ENCODE data around the gene MRFAP1L1. TPM values are rescaled to one million over a fixed set of nuclear protein-coding genes. Genes with fewer than 3 reads are reported as not detected.

Gene MRFAP1L1
- total and polyA plus RNA-seq, 9 of the 15 experiments (the other 6 are each of a cell fraction or from before 2014, with no cell fraction given), result 37.6 to 111 (median 83.8) TPM

GRCh38 chr4:6730603-6731317, 21.1 kb upstream of the MRFAP1L1 start (continued):
- TF ChIP-seq, protein P1, sequence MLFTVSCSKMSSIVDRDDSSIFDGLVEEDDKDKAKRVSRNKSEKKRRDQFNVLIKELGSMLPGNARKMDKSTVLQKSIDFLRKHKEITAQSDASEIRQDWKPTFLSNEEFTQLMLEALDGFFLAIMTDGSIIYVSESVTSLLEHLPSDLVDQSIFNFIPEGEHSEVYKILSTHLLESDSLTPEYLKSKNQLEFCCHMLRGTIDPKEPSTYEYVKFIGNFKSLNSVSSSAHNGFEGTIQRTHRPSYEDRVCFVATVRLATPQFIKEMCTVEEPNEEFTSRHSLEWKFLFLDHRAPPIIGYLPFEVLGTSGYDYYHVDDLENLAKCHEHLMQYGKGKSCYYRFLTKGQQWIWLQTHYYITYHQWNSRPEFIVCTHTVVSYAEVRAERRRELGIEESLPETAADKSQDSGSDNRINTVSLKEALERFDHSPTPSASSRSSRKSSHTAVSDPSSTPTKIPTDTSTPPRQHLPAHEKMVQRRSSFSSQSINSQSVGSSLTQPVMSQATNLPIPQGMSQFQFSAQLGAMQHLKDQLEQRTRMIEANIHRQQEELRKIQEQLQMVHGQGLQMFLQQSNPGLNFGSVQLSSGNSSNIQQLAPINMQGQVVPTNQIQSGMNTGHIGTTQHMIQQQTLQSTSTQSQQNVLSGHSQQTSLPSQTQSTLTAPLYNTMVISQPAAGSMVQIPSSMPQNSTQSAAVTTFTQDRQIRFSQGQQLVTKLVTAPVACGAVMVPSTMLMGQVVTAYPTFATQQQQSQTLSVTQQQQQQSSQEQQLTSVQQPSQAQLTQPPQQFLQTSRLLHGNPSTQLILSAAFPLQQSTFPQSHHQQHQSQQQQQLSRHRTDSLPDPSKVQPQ (CRISPR knock-in tag; IDR thresholded peaks at IDR 0.05; ENCODE audit: borderline replicate concordance), result no peak
- TF ChIP-seq XRCC5 (IDR thresholded peaks at IDR 0.05; ENCODE audit: low read depth, low read length), result 0 out of 2 replicates have a peak, but pooled peaks have one; percentile 19
- TF ChIP-seq COPS2 (conservative IDR thresholded peaks at IDR 0.05), result no peak
- 0 out of 2 replicates have a peak, but pooled peaks have one; percentile 42 for TF ChIP-seq NFE2 (IDR thresholded peaks at IDR 0.05; ENCODE audit: low read depth)
- no peak for TF ChIP-seq RFX1 (IDR thresholded peaks at IDR 0.05)
- peak; percentile 14 for TF ChIP-seq BRD9 (IDR thresholded peaks at IDR 0.05; ENCODE audit: low read depth, partially characterized antibody)
- no peak for TF ChIP-seq HCFC1 (IDR thresholded peaks at IDR 0.05; ENCODE audit: low read depth, low read length)
- TF ChIP-seq VEZF1 (CRISPR knock-in tag; IDR thresholded peaks at IDR 0.05), result peak; percentile 79
- TF ChIP-seq CREB1 (IDR thresholded peaks at IDR 0.05), result peak; percentile 57; the same call in 1 of the 2 replicates
- TF ChIP-seq CREB1 (CRISPR knock-in tag; IDR thresholded peaks at IDR 0.05), result peak; percentile 38; the same call in 1 of the 2 replicates
- no peak for TF ChIP-seq ZFP30 (CRISPR knock-in tag; IDR thresholded peaks at IDR 0.05; ENCODE audit: borderline replicate concordance)
- no peak for TF ChIP-seq BACH1 (tag; IDR thresholded peaks at IDR 0.05)
- TF ChIP-seq ZNF263 (CRISPR knock-in tag; IDR thresholded peaks at IDR 0.05; ENCODE audit: borderline replicate concordance), result 0 out of 2 replicates have a peak, but pooled peaks have one; percentile 44
- TF ChIP-seq, protein P2, sequence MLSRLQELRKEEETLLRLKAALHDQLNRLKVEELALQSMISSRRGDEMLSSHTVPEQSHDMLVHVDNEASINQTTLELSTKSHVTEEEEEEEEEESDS (CRISPR knock-in tag; IDR thresholded peaks at IDR 0.05), result no peak
- TF ChIP-seq MECOM (CRISPR knock-in tag; IDR thresholded peaks at IDR 0.05), result 0 out of 2 replicates have a peak, but pooled peaks have one; percentile 24
- no peak for TF ChIP-seq HDGF (IDR thresholded peaks at IDR 0.05)
- no peak for TF ChIP-seq STAT6 (CRISPR knock-in tag; IDR thresholded peaks at IDR 0.05)
- TF ChIP-seq ELF1 (tag; IDR thresholded peaks at IDR 0.05), result no peak
- no peak for TF ChIP-seq GTF2A2 (tag; IDR thresholded peaks at IDR 0.05)
- no peak for TF ChIP-seq RBM17 (IDR thresholded peaks at IDR 0.05; ENCODE audit: borderline replicate concordance, low read depth, low read length)
